Erythroblast (primary cell): ENCODE results near the gene FAM32A.

Source experiments
- GATA1 ChIP-seq: IDR thresholded peaks from 2 replicates; pipeline ENCODE4 v1.6.1; 2011; ENCODE audit warnings: low read depth, mild to moderate bottlenecking, control low read depth, low read length, moderate library complexity
- POLR2A ChIP-seq: IDR thresholded peaks from 2 replicates; pipeline ENCODE4 v1.6.1; 2011; ENCODE audit warnings: mild to moderate bottlenecking, low read length

GRCh38 chr19:16160445-16160942, 24.7 kb upstream of the FAM32A start:
- TF ChIP-seq POLR2A: no peak
- TF ChIP-seq GATA1: no peak
